CD14-positive monocyte (primary cell): ENCODE data around the gene IRF2BP2. TPM values are rescaled to one million over a fixed set of nuclear protein-coding genes. Genes with fewer than 3 reads are reported as not detected.

ENCODE experiments used
- DNase-seq, 3 donors: peaks; one replicate each; pipeline ENCODE4 v3.0.0-alpha.2; 2011 to 2022
- H2AFZ ChIP-seq: 2 replicates; pipeline ENCODE4 v1.6.0; 2012; ENCODE audit warnings: mild to moderate bottlenecking, low read depth, low read length, inconsistent platforms; ENCODE audit not compliant: insufficient read depth, poor library complexity, severe bottlenecking
- H3K27ac ChIP-seq, 2 donors: 1 replicate in 1 of 2; 2 replicates in 1 of 2; pipeline ENCODE4 v1.5.1; 2012 to 2013; ENCODE audit warnings: low read length in 2 of 2, control low read depth in 1 of 2, inconsistent platforms in 1 of 2, low read depth in 1 of 2, mild to moderate bottlenecking in 1 of 2
- H3K27me3 ChIP-seq, 2 donors: one replicate each; pipeline versions ENCODE4 v1.6.0 to v1.6.1; 2011 to 2013; ENCODE audit warnings: low read length in 2 of 2; ENCODE audit not compliant: control insufficient read depth in 2 of 2, insufficient read depth in 2 of 2
- H3K36me3 ChIP-seq, 2 donors: replicated peaks in 1 of 2; 1 replicate in 1 of 2; 2 replicates in 1 of 2; pipeline versions ENCODE4 v1.5.1 to v1.6.1; 2012 to 2013; ENCODE audit warnings: low read length in 2 of 2, control low read depth in 1 of 2, inconsistent platforms in 1 of 2, mild to moderate bottlenecking in 1 of 2; ENCODE audit not compliant: insufficient read depth in 2 of 2, control insufficient read depth in 1 of 2
- H3K4me1 ChIP-seq, 2 donors: 1 replicate in 1 of 2; 2 replicates in 1 of 2; pipeline versions ENCODE4 v1.5.1 to v1.6.1; 2012 to 2013; ENCODE audit warnings: low read length in 2 of 2, control low read depth in 1 of 2, inconsistent platforms in 1 of 2, mild to moderate bottlenecking in 1 of 2, moderate library complexity in 1 of 2; ENCODE audit not compliant: insufficient read depth in 2 of 2, control insufficient read depth in 1 of 2
- H3K4me2 ChIP-seq: replicated peaks from 2 replicates; pipeline ENCODE3; 2012; ENCODE audit warnings: low read length, moderate library complexity, mild to moderate bottlenecking; ENCODE audit not compliant: poor library complexity, severe bottlenecking; ENCODE audit errors: extremely low read depth
- H3K4me3 ChIP-seq, 3 experiments: fragments of 200-600 bp in 1 of 3; sonication (generic) in 1 of 3; replicated peaks in 1 of 3; 1 replicate in 2 of 3; 2 replicates in 1 of 3; pipeline ENCODE4 v1.5.1; 2011 to 2013; ENCODE audit warnings: low read length in 3 of 3, mild to moderate bottlenecking in 3 of 3, control low read depth in 2 of 3, low read depth in 2 of 3, inconsistent platforms in 1 of 3, moderate library complexity in 1 of 3
- H3K79me2 ChIP-seq: 2 replicates; pipeline ENCODE4 v1.6.0; 2012; ENCODE audit warnings: mild to moderate bottlenecking, control low read depth, inconsistent platforms, low read length, moderate library complexity; ENCODE audit not compliant: insufficient read depth
- H3K9ac ChIP-seq: 2 replicates; pipeline ENCODE4 v1.6.0; 2017; ENCODE audit warnings: low read length, mild to moderate bottlenecking; ENCODE audit not compliant: insufficient read depth, poor library complexity, severe bottlenecking
- H3K9me3 ChIP-seq, 2 donors: replicated peaks in 1 of 2; 1 replicate in 1 of 2; 2 replicates in 1 of 2; pipeline versions ENCODE4 v1.5.1 to v1.6.1; 2012 to 2013; ENCODE audit warnings: low read length in 2 of 2, control low read depth in 1 of 2; ENCODE audit not compliant: control insufficient read depth in 1 of 2, insufficient read depth in 1 of 2
- H4K20me1 ChIP-seq: 2 replicates; pipeline ENCODE4 v1.6.0; 2012; ENCODE audit warnings: mild to moderate bottlenecking, low read length, control low read depth, moderate library complexity; ENCODE audit not compliant: insufficient read depth
- H3K27ac Mint-ChIP-seq, 7 donors: one replicate each; pipeline ENCODE4 v1.8.0; 2020; ENCODE audit warnings: mild to moderate bottlenecking in 7 of 7, mixed read lengths in 7 of 7, moderate library complexity in 6 of 7, inconsistent platforms in 2 of 7
- H3K27me3 Mint-ChIP-seq, 3 donors: one replicate each; pipeline ENCODE4 v1.8.0; 2021 to 2022; ENCODE audit warnings: low read depth in 3 of 3, mild to moderate bottlenecking in 3 of 3, mixed read lengths in 3 of 3, moderate library complexity in 3 of 3, inconsistent platforms in 1 of 3
- H3K36me3 Mint-ChIP-seq, 2 donors: one replicate each; pipeline ENCODE4 v1.8.0; 2020; ENCODE audit warnings: mixed read lengths in 2 of 2, inconsistent platforms in 1 of 2, mild to moderate bottlenecking in 1 of 2
- H3K4me1 Mint-ChIP-seq: one replicate; pipeline ENCODE4 v1.8.0; 2020; ENCODE audit warnings: mild to moderate bottlenecking, mixed read lengths
- H3K4me3 Mint-ChIP-seq, 2 donors: one replicate each; pipeline ENCODE4 v1.8.0; 2020; ENCODE audit warnings: mild to moderate bottlenecking in 2 of 2, mixed read lengths in 2 of 2, moderate library complexity in 1 of 2
- H3K9me3 Mint-ChIP-seq, 7 donors: one replicate each; pipeline ENCODE4 v1.8.0; 2020 to 2022; ENCODE audit warnings: mixed read lengths in 7 of 7, mild to moderate bottlenecking in 6 of 7, moderate library complexity in 6 of 7, inconsistent platforms in 2 of 7
- CTCF ChIP-seq: fragments of 200-600 bp; IDR thresholded peaks from one replicate; pipeline ENCODE4 v1.8.0; 2022; ENCODE audit warnings: antibody characterized with exemption, mild to moderate bottlenecking
- WGBS: methylation state at CpG from one replicate; pipeline ENCODE4 v1.1.5; 2013; ENCODE audit warnings: missing lambda C conversion rate; ENCODE audit not compliant: insufficient coverage; 5-methylcytosine and 5-hydroxymethylcytosine counted together
- intact Hi-C, 2 donors: fragments of 100-400 bp; cut with micrococcal nuclease; formaldehyde crosslinking; loops; one replicate each; pipeline versions ENCODE4 v1.15.0 to v1.15.1; 2023
- polyA plus RNA-seq, 3 donors: library from polyadenylated mRNA; depleted of rRNA in 1 of 3; unstranded in 2 of 3; stranded (reverse) in 1 of 3; fragments of 300-500 nt in 2 of 3; fragments of >200 nt in 1 of 3; fragmentation: Illumina TruSeq in 2 of 3; gene quantifications; 1 replicate in 2 of 3; 2 replicates in 1 of 3; pipeline ENCODE4 v1.2.3, GENCODE V29; 2012 to 2021

Gene IRF2BP2
- polyA plus RNA-seq, 3 donors: 22.4 to 656 (median 22.6) TPM

- Histone ChIP-seq H3K79me2 (no peaks in the 10 kb centered on the region), H2AFZ (no peak overlapping the region), H3K4me1 (peaks cover 0 to 3% of the 10 kb centered on the region in 2 donors), H3K27me3 (no peaks in the 10 kb centered on the region), H3K36me3 (no peaks in the 10 kb centered on the region), H3K4me2 (no peak overlapping the region), H3K27ac (no peak overlapping the region), H3K9me3 (no peaks in the 10 kb centered on the region), H3K9ac (no peak overlapping the region), H4K20me1 (no peaks in the 10 kb centered on the region), H3K4me3 (no peak overlapping the region)
- Mint-ChIP-seq H3K27ac (no peak overlapping the region), H3K36me3 (peaks cover 0 to 3% of the 10 kb centered on the region in 2 donors), H3K27me3 (peaks cover 0 to 2% (median 0%) of the 10 kb centered on the region in 3 donors), H3K9me3 (peaks cover 0 to 2% (median 0%) of the 10 kb centered on the region in 7 donors), H3K4me1 (peaks cover 6% of the 10 kb centered on the region), H3K4me3 (no peak overlapping the region)
- 90% methylated on average over 4 of the region's 7 CpGs for WGBS
- no peak for DNase-seq
- intact Hi-C loops: no loop called here
- no peak for TF ChIP-seq CTCF
Observed at GRCh38 chr1:234634387-234634786, 24.4 kb upstream of the IRF2BP2 start.

GRCh38 chr1:234633246-234634003, 23.4 kb upstream of the IRF2BP2 start:
- H3K4me1 Mint-ChIP-seq: peaks cover 9% of the 10 kb centered on the region
- peaks cover 0 to 3% of the 10 kb centered on the region in 2 donors for H3K36me3 Mint-ChIP-seq
- peaks cover 0 to 2% (median 0%) of the 10 kb centered on the region in 3 donors for H3K27me3 Mint-ChIP-seq
- WGBS: 97% methylated on average over 6 of the region's 6 CpGs
- H3K4me2 ChIP-seq: no peak overlapping the region
- H3K4me3 Mint-ChIP-seq: no peak overlapping the region
- H3K9me3 Mint-ChIP-seq: peaks cover 0 to 2% (median 0%) of the 10 kb centered on the region in 7 donors
- no peak for DNase-seq
- no peak overlapping the region for H3K4me3 ChIP-seq
- intact Hi-C loops: no loop called here
- no peaks in the 10 kb centered on the region for H3K79me2 ChIP-seq
- no peak overlapping the region for H3K9ac ChIP-seq
- H3K36me3 ChIP-seq: no peaks in the 10 kb centered on the region
- H3K27ac ChIP-seq: no peak overlapping the region
- TF ChIP-seq CTCF: no peak
- no peak overlapping the region for H2AFZ ChIP-seq
- H4K20me1 ChIP-seq: no peaks in the 10 kb centered on the region
- H3K27ac Mint-ChIP-seq: no peak overlapping the region
- H3K4me1 ChIP-seq: peaks cover 0 to 3% of the 10 kb centered on the region in 2 donors
- H3K9me3 ChIP-seq: no peaks in the 10 kb centered on the region
- H3K27me3 ChIP-seq: no peaks in the 10 kb centered on the region
